GM12801 (cell line): ENCODE measurements around the gene CTTN.

Experiments
- CTCF ChIP-seq: IDR thresholded peaks from one replicate; pipeline ENCODE4 v1.5.1; 2011; ENCODE audit warnings: control low read depth; ENCODE audit not compliant: insufficient read length; ENCODE audit errors: extremely low read depth

Gene CTTN

DNA sequence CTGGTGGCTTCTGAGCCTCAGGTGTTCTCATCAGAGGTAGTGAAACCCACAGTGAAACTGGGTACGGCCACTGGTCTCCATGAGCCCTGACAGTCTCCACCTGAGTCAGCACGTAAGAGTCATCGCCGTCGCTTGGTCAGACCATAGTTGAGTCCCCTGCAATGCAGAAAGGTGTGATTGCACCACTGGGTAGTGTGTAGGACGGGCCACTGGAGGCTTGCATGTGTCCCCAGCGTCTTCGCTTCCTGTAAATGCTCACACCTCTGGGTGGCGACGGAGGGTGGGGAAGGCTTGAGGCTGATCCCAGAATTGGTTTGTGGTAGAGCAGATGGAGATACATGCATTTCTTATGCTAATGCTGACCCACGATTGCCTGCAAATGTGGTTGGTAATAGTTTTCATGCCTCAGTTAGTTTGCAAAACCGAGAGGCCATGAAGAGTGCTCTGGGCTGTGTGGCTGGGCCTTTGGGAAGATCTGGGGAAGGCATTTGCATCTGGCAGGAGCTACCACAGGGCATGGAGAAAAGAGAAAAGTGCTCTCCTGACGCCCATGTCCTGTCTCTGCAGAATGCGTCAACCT lies 26.5 kb downstream of the CTTN start:
- no peak for TF ChIP-seq CTCF

DNA sequence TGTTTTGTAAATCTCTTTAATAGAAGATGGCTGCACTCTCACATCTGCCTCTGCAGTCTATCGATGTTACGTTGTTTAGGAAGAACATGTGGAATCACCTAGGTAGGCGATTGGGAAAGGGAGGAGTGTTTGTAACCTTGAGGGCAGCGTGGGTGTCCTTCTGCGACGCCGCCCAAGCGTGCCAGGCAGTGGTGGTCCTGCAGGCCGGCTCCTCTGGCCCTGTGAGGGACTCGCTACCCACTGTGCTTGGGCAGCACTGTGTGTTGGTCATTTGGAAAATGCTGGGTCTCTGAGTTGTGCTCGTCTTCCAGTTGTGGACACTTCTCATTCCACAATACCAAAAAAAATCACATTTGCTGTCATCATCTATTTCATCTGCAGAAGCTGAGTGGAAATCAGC lies 29.1 kb downstream of the CTTN start:
- TF ChIP-seq CTCF: no peak

DNA sequence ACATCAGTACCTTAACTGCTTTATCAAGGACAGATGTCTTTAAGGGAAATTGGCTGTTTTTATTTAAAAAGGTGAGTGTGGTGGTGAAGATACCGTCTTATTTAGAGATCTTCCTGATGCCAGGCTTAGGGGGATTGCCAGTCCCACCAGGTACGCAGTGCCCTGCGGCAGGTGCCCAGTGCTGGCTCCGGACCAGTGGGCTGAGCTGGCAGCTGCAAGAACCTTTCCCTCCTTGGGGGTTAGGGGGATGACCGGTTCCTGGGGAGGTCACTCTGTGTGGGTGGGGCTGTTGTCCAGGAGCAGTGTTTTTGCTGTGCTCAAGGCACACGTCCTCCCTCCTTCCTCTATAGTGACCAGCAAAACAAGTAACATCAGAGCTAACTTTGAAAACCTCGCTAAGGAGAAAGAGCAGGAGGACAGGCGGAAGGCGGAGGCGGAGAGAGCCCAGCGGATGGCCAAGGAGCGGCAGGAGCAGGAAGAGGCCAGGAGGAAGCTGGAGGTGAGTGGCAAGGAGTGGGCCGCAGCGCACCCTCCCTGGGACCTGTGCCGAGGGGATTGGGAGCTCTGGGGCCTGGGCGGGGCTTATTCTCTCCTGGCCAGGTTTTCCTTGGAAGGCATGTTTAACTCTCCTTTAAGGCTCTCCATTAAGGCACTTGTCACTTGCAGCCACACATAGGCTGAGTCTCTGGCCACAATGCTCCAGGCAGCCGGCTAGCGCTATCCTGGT lies 30.5 kb downstream of the CTTN start:
- no peak for TF ChIP-seq CTCF

GRCh38 chr11:70429428-70429705 lies 31.0 kb downstream of the CTTN start:
- TF ChIP-seq CTCF: no peak

DNA sequence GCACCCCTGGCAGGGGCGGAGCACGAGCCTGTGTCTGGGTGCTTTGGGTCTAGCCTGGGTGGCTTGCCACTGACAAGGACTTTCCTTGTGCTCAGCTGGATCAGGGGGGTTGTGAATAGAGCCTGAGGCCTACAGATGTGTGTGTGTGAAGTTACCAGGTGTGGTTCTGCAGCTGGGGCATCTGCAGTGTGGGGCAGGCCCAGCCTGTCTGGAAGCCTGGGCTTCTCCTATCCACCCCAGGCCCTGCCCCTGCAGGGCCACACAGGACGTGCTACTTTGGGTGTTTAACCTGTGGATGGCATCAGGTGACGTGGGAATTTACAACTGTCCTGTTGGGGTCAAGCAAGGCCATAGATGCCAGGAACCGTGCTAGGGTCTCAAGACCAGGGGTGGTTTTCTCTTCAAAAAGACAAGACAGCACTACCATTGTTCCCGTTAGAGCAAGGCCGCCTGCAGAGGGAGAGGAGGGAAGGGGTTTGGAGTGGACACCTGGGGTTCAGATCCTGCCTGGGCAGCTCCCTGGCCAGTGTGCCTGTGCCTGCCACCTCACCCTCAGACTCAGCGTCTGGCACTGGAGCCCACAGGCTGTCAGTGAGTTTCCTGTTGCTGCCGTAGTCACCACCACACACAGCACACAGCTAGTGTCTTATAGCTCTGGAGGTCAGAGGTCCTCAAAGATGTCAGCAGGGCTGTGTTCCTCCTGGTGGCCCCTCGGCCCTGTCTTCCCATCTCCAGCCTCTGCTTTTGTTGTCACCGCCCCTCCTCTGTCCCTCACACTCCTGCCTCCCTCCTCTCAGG lies 31.6 kb downstream of the CTTN start:
- TF ChIP-seq CTCF: no peak

GRCh38 chr11:70430671-70431574 lies 32.6 kb downstream of the CTTN start:
- TF ChIP-seq CTCF: no peak

- TF ChIP-seq CTCF: no peak
These were observed 33.3 kb downstream of the CTTN start for GRCh38 chr11:70431611-70432010.
